Ishikawa (cell line): Measurements from ENCODE around the gene SAG.

Experiments
- CEBPB ChIP-seq: IDR thresholded peaks from 2 replicates; pipeline ENCODE4 v1.6.1; 2012
- CREB1 ChIP-seq: IDR thresholded peaks from 2 replicates; pipeline ENCODE4 v1.6.1; 2012; ENCODE audit warnings: low read depth
- EGR1 ChIP-seq: IDR thresholded peaks from 2 replicates; pipeline ENCODE4 v1.6.1; 2012
- EP300 ChIP-seq: IDR thresholded peaks from 2 replicates; pipeline ENCODE4 v1.6.1; 2012; ENCODE audit warnings: borderline replicate concordance
- FOXM1 ChIP-seq: IDR thresholded peaks from 2 replicates; pipeline ENCODE4 v1.6.1; 2012; ENCODE audit warnings: low read depth, borderline replicate concordance
- NFIC ChIP-seq: IDR thresholded peaks from 2 replicates; pipeline ENCODE4 v1.6.1; 2012
- RAD21 ChIP-seq: IDR thresholded peaks from 2 replicates; pipeline ENCODE4 v1.6.1; 2012; ENCODE audit warnings: low read depth
- TAF1 ChIP-seq: IDR thresholded peaks from 2 replicates; pipeline ENCODE4 v1.6.1; 2012; ENCODE audit warnings: low read depth, mild to moderate bottlenecking
- TEAD4 ChIP-seq: IDR thresholded peaks from 2 replicates; pipeline ENCODE4 v1.6.1; 2012
- YY1 ChIP-seq: IDR thresholded peaks from 2 replicates; pipeline ENCODE4 v1.6.1; 2012; ENCODE audit warnings: low read depth
- TF ChIP-seq, protein P1 (sequence below): IDR thresholded peaks from 2 replicates; pipeline ENCODE4 v1.6.1; 2012; ENCODE audit warnings: low read depth, mild to moderate bottlenecking
- TF ChIP-seq, protein P2 (sequence below): IDR thresholded peaks from 2 replicates; pipeline ENCODE4 v1.6.1; 2012
- TF ChIP-seq, protein P3 (sequence below): IDR thresholded peaks from 2 replicates; pipeline ENCODE4 v1.6.1; 2012

DNA sequence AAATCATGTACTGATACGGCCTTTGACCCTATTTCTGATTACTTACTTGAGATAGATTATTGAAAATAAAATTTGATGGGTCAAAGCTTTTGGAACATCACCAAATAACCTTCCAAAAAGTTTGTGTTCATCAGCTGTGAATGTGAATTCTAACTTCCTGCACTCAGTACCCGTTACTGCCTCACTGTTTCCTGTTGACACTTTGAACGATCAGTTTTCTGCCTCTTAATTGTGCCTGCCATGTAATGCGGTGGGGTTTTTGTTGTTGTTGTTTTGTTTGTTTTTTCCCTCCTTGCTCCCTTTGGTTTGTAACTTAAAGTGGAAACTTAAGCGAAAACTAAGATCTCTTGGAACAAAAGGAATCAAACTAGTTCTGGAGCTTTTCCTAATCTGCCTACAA, 37.2 kb upstream of the SAG start:
- TF ChIP-seq YY1, result no peak
- TF ChIP-seq, protein P1, sequence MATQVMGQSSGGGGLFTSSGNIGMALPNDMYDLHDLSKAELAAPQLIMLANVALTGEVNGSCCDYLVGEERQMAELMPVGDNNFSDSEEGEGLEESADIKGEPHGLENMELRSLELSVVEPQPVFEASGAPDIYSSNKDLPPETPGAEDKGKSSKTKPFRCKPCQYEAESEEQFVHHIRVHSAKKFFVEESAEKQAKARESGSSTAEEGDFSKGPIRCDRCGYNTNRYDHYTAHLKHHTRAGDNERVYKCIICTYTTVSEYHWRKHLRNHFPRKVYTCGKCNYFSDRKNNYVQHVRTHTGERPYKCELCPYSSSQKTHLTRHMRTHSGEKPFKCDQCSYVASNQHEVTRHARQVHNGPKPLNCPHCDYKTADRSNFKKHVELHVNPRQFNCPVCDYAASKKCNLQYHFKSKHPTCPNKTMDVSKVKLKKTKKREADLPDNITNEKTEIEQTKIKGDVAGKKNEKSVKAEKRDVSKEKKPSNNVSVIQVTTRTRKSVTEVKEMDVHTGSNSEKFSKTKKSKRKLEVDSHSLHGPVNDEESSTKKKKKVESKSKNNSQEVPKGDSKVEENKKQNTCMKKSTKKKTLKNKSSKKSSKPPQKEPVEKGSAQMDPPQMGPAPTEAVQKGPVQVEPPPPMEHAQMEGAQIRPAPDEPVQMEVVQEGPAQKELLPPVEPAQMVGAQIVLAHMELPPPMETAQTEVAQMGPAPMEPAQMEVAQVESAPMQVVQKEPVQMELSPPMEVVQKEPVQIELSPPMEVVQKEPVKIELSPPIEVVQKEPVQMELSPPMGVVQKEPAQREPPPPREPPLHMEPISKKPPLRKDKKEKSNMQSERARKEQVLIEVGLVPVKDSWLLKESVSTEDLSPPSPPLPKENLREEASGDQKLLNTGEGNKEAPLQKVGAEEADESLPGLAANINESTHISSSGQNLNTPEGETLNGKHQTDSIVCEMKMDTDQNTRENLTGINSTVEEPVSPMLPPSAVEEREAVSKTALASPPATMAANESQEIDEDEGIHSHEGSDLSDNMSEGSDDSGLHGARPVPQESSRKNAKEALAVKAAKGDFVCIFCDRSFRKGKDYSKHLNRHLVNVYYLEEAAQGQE, result no peak
- no peak for TF ChIP-seq FOXM1
- TF ChIP-seq EP300, result no peak
- TF ChIP-seq, protein P2, sequence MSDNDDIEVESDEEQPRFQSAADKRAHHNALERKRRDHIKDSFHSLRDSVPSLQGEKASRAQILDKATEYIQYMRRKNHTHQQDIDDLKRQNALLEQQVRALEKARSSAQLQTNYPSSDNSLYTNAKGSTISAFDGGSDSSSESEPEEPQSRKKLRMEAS, result no peak
- TF ChIP-seq EGR1, result no peak
- TF ChIP-seq, protein P3, sequence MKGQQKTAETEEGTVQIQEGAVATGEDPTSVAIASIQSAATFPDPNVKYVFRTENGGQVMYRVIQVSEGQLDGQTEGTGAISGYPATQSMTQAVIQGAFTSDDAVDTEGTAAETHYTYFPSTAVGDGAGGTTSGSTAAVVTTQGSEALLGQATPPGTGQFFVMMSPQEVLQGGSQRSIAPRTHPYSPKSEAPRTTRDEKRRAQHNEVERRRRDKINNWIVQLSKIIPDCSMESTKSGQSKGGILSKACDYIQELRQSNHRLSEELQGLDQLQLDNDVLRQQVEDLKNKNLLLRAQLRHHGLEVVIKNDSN, result no peak
- no peak for TF ChIP-seq RAD21
- TF ChIP-seq CEBPB, result no peak
- no peak for TF ChIP-seq NFIC
- TF ChIP-seq TEAD4, result no peak
- no peak for TF ChIP-seq TAF1
- TF ChIP-seq CREB1, result no peak
